Adipocyte (in vitro differentiated cells): ENCODE results near the gene ATP6V0A1.
A peak's percentile ranks its signal among the peaks of the same experiment; 100 is the strongest.

ENCODE experiments used
- DNase-seq: peaks from one replicate; pipeline ENCODE4 v3.0.0-alpha.2; 2015; ENCODE audit warnings: low read depth
- H3K27me3 ChIP-seq: replicated peaks from 2 replicates; pipeline ENCODE4 v1.7.0; 2013; ENCODE audit warnings: mild to moderate bottlenecking, low read length, moderate library complexity; ENCODE audit not compliant: control insufficient read depth, insufficient read depth
- H3K36me3 ChIP-seq: 2 replicates; pipeline ENCODE4 v1.7.0; 2013; ENCODE audit warnings: low read length, mild to moderate bottlenecking, moderate library complexity; ENCODE audit not compliant: control insufficient read depth, insufficient read depth, severe bottlenecking
- H3K4me1 ChIP-seq: 2 replicates; pipeline ENCODE4 v1.7.0; 2013; ENCODE audit warnings: mild to moderate bottlenecking, low read length, moderate library complexity; ENCODE audit not compliant: control insufficient read depth, insufficient read depth
- H3K4me3 ChIP-seq: 2 replicates; pipeline ENCODE4 v1.7.0; 2013; ENCODE audit warnings: mild to moderate bottlenecking, low read length, moderate library complexity
- H3K9ac ChIP-seq: 2 replicates; pipeline ENCODE4 v1.7.0; 2013; ENCODE audit warnings: mild to moderate bottlenecking, low read length, moderate library complexity
- H3K9me3 ChIP-seq: 2 replicates; pipeline ENCODE4 v1.7.0; 2013; ENCODE audit warnings: mild to moderate bottlenecking, low read length, moderate library complexity; ENCODE audit not compliant: control insufficient read depth

Gene ATP6V0A1

DNA sequence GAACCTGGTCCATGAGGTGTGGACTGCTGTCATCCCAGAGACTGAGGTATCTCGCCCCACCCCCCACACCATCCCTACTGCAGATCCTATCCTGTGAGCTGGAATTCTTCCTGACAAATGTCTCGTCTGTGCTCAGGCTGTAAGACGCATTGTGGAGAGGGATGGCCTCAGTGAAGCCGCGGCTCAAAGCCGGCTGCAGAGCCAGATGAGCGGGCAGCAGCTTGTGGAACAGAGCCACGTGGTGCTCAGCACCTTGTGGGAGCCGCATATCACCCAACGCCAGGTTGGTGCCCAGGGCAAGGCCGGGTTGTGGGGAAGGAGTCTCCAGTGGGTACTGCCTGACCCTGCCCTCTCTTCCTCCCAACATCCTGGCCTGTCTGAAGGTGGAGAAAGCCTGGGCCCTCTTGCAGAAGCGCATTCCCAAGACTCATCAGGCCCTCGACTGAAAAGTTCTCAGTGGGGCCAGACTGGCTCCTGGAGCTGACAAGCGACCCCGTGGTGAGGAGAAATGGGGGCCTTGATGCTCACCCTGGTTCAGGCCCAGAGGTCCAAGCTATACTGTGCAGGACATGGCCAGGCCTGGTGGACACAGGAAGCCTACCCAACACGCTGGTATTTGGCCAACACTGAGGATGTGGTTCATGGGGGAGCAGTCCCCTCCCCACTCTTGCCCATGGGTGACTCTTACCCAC is 107.0 kb downstream of the ATP6V0A1 start:
- no peak for DNase-seq
- peak overlapping the region; percentile 97 for H3K9ac ChIP-seq
- H3K4me3 ChIP-seq = no peak overlapping the region
- H3K9me3 ChIP-seq = no peaks in the 10 kb centered on the region
- peaks cover 46% of the 10 kb centered on the region for H3K4me1 ChIP-seq
- H3K36me3 ChIP-seq = peaks cover 46% of the 10 kb centered on the region
- H3K27me3 ChIP-seq = no peaks in the 10 kb centered on the region

- H3K4me1 ChIP-seq = peaks cover 49% of the 10 kb centered on the region
- no peak for DNase-seq
- no peaks in the 10 kb centered on the region for H3K9me3 ChIP-seq
- H3K27me3 ChIP-seq = no peaks in the 10 kb centered on the region
- peaks cover 53% of the 10 kb centered on the region for H3K36me3 ChIP-seq
- peak overlapping the region; percentile 97 for H3K9ac ChIP-seq
- peak overlapping the region; percentile 92 for H3K4me3 ChIP-seq
Measured at GRCh38 chr17:42566215-42566882, 107.7 kb downstream of the ATP6V0A1 start.

GRCh38 chr17:42566883-42567573 is 108.3 kb downstream of the ATP6V0A1 start, which contains the start of gene MLX:
TSS of gene MLX (plus strand) at chr17:42567100. CDS start at chr17:42567125, 25 bp downstream.
- peak; percentile 98 for DNase-seq
- peak within 1 kb of the TSS; percentile 92 for H3K4me3 ChIP-seq
- H3K36me3 ChIP-seq = peaks cover 60% of the 10 kb centered on the region
- H3K9ac ChIP-seq = peak within 1 kb of the TSS; percentile 97
- H3K4me1 ChIP-seq = peaks cover 52% of the 10 kb centered on the region
- H3K27me3 ChIP-seq = no peaks in the 10 kb centered on the region
- no peaks in the 10 kb centered on the region for H3K9me3 ChIP-seq

GRCh38 chr17:42568341-42569111 is 109.8 kb downstream of the ATP6V0A1 start:
- Histone ChIP-seq H3K9me3 (no peaks in the 10 kb centered on the region), H3K9ac (peak overlapping the region; percentile 43), H3K4me3 (peak overlapping the region; percentile 8), H3K4me1 (peaks cover 56% of the 10 kb centered on the region), H3K36me3 (peaks cover 75% of the 10 kb centered on the region), H3K27me3 (no peaks in the 10 kb centered on the region)
- no peak for DNase-seq

DNA sequence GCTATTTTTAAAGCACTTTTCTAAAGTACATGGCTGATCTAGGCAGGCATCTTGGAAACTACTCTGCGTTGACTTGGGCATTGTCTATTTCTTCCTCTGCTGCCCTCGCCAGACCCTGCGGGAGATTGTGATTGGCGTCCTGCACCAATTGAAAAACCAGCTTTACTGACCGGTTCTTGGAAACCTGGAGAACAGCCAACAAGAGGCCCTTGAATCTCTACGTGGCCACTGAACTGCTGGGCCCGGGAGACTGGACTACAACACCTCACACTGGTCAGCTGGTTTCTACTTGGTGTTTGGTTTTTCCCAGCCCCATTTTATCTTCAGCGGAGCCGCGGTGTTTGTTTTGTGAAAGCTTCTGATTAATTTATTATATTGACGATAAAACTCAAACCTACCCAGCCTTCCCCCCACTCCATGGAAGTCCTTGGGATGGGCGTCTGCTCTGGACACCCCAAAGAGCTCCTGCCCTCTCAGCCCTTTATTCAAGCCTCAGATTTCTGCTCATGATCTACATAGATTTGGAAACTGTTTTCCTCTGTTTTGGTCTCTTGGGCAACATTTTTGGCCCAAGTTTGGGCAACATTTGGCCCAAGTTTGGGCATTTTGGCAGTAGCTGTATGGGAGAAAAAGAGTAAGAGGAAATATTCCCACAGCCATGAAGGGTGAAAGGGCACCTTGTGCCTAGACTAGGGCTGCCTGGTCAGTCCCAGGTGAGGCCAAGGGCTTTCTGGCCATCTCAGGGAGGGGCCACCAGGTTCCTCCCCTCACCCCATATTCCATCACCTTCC is 113.0 kb downstream of the ATP6V0A1 start:
- no peak overlapping the region for H3K4me3 ChIP-seq
- no peaks in the 10 kb centered on the region for H3K9me3 ChIP-seq
- DNase-seq = no peak
- H3K9ac ChIP-seq = peak overlapping the region; percentile 50
- H3K27me3 ChIP-seq = no peaks in the 10 kb centered on the region
- H3K36me3 ChIP-seq = peaks cover 67% of the 10 kb centered on the region
- peaks cover 42% of the 10 kb centered on the region for H3K4me1 ChIP-seq
